Measurements from ENCODE around the gene CIDEA. TPM values are rescaled to one million over a fixed set of nuclear protein-coding genes. Genes with fewer than 3 reads are reported as not detected.
"Not testable (repeated sequence)": the region's sequence is repeated elsewhere in the genome, so short reads cannot be mapped to it uniquely, and the experiment has no call there.

The CIDEA gene
- total RNA-seq, 4 donors from 2014 or later = 17.5 to 72.2 (median 36.4) TPM

- TF ChIP-seq, protein P1, sequence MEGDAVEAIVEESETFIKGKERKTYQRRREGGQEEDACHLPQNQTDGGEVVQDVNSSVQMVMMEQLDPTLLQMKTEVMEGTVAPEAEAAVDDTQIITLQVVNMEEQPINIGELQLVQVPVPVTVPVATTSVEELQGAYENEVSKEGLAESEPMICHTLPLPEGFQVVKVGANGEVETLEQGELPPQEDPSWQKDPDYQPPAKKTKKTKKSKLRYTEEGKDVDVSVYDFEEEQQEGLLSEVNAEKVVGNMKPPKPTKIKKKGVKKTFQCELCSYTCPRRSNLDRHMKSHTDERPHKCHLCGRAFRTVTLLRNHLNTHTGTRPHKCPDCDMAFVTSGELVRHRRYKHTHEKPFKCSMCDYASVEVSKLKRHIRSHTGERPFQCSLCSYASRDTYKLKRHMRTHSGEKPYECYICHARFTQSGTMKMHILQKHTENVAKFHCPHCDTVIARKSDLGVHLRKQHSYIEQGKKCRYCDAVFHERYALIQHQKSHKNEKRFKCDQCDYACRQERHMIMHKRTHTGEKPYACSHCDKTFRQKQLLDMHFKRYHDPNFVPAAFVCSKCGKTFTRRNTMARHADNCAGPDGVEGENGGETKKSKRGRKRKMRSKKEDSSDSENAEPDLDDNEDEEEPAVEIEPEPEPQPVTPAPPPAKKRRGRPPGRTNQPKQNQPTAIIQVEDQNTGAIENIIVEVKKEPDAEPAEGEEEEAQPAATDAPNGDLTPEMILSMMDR (IDR thresholded peaks at IDR 0.05) = peak; percentile 55 to 93
- TF ChIP-seq POLR2A (IDR thresholded peaks at IDR 0.05) = no peak
- no peak for TF ChIP-seq EP300 (IDR thresholded peaks at IDR 0.05)
- WGBS = 59% methylated on average over 16 of the region's 33 CpGs
Observed at GRCh38 chr18:12236934-12237832, 17.0 kb upstream of the CIDEA start.

DNA sequence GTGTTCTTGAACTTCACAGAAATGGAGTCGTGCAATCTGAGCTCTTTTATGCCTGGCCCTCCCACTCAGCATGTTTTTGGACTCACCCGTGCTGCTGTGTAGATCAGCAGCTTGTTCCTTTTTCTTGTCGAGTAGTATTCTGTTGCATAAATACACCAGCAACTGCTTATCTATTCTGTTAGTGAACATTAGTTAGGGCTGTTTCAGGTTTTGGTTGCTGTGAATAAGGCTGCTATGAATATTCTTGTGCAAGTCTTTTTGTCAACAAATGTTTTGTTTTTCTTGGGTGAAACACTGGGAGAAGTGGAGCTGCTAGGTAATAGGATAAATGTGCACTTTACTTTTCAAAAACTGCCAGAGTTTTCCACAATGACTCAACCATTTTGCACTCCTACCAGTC is 15.3 kb upstream of the CIDEA start:
- H3K27ac ChIP-seq = no peak overlapping the region
- H3K36me3 ChIP-seq = no peaks in the 10 kb centered on the region
- WGBS = 48% methylated on average over 3 of the region's 3 CpGs
- peaks cover 11% of the 10 kb centered on the region for H3K27me3 ChIP-seq
- TF ChIP-seq POLR2AphosphoS5 (IDR thresholded peaks at IDR 0.05) (no peak), EP300 (IDR thresholded peaks at IDR 0.05) (no peak), POLR2A (IDR thresholded peaks at IDR 0.05) (no peak)
- TF ChIP-seq, protein P1 (IDR thresholded peaks at IDR 0.05) = no peak
- no peak overlapping the region for H3K4me3 ChIP-seq
- H3K9me3 ChIP-seq = no peaks in the 10 kb centered on the region
- no peak for DNase-seq (ENCODE audit: low spot score in 2 of 2)
- peaks cover 6% of the 10 kb centered on the region for H3K4me1 ChIP-seq

More at GRCh38 chr18:12236934-12237832, 17.0 kb upstream of the CIDEA start:
- Histone ChIP-seq H3K4me1 (peaks cover 6% of the 10 kb centered on the region), H3K27me3 (peaks cover 6% of the 10 kb centered on the region), H3K36me3 (no peaks in the 10 kb centered on the region), H3K9me3 (no peaks in the 10 kb centered on the region), H3K27ac (no peak overlapping the region), H3K4me3 (no peak overlapping the region)
- peak; percentile 85 for DNase-seq (ENCODE audit: low spot score in 2 of 2)

DNA sequence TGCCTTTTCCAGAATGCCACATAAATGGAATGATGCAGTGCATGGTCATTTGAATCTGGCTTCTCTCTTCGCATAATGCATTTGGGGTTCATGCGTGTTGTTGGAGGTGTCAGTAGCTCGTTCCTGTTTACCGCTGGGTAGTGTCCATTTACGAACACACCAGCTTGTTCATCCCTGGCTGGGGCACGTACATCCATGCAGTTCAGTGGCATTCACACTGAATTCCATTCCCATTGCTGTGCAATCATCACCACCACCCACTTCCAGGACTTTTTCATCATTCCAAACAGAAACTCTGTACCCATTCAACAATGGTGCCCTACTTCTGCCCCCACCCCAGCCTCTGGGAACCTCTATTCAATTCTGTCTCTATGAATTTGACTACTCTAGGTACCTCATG is 14.7 kb upstream of the CIDEA start:
- no peaks in the 10 kb centered on the region for H3K36me3 ChIP-seq
- H3K9me3 ChIP-seq = no peaks in the 10 kb centered on the region
- DNase-seq (ENCODE audit: low spot score in 2 of 2) = no peak
- no peak for TF ChIP-seq POLR2AphosphoS5 (IDR thresholded peaks at IDR 0.05)
- no peak overlapping the region for H3K4me3 ChIP-seq
- 84% methylated on average over 6 of the region's 6 CpGs for WGBS
- H3K27me3 ChIP-seq = peaks cover 11% of the 10 kb centered on the region
- peaks cover 6% of the 10 kb centered on the region for H3K4me1 ChIP-seq
- H3K27ac ChIP-seq = no peak overlapping the region

- Histone ChIP-seq H3K27me3 (peaks cover 23% of the 10 kb centered on the region), H3K4me1 (no peaks in the 10 kb centered on the region), H3K4me3 (no peak overlapping the region), H3K9me3 (no peaks in the 10 kb centered on the region), H3K27ac (no peak overlapping the region), H3K36me3 (no peaks in the 10 kb centered on the region)
- DNase-seq (ENCODE audit: low spot score in 2 of 2) = peak in 1 of 2 donors; percentile 47
- 94% methylated on average over 21 of the region's 21 CpGs for WGBS
- TF ChIP-seq POLR2AphosphoS5 (IDR thresholded peaks at IDR 0.05) (no peak), POLR2A (IDR thresholded peaks at IDR 0.05) (no peak), EP300 (IDR thresholded peaks at IDR 0.05) (no peak)
- TF ChIP-seq, protein P1 (IDR thresholded peaks at IDR 0.05) = no peak
Observed at GRCh38 chr18:12242658-12243260, 11.4 kb upstream of the CIDEA start.

- peaks cover 28% of the 10 kb centered on the region for H3K27me3 ChIP-seq
- not testable (repeated sequence) for H3K4me1 ChIP-seq, H3K36me3 ChIP-seq, H3K4me3 ChIP-seq, H3K9me3 ChIP-seq, H3K27ac ChIP-seq
- 92% methylated on average over 19 of the region's 25 CpGs for whole genome bisulfite sequencing
- peak in 1 of 2 donors; percentile 29 for DNase-seq (ENCODE audit: low spot score in 2 of 2)
Observed at GRCh38 chr18:12243272-12243671, 10.9 kb upstream of the CIDEA start.

DNA sequence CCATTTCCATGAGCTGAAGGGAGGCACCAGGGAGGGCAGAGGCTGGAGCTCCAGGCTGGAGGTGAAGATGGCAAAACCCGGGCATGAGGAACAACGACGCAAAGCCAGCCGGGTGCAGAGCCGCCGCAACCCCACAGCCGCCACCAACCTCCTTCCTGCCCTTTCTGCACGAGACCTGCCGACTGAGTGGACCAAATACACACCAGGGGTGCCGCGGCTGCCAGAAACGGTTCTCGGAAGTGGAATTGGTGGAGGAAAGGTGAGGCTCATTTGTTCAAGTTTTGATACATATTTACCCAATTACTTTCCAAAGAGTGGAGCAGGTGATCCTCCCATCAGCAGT is 8.4 kb upstream of the CIDEA start:
- H3K27me3 ChIP-seq = peaks cover 36% of the 10 kb centered on the region
- H3K4me3 ChIP-seq = no peak overlapping the region
- WGBS = 82% methylated on average over 13 of the region's 13 CpGs
- no peak overlapping the region for H3K27ac ChIP-seq
- no peaks in the 10 kb centered on the region for H3K36me3 ChIP-seq
- peak in 1 of 2 donors; percentile 74 for DNase-seq (ENCODE audit: low spot score in 2 of 2)
- TF ChIP-seq POLR2AphosphoS5 (IDR thresholded peaks at IDR 0.05) (no peak), EP300 (IDR thresholded peaks at IDR 0.05) (no peak), POLR2A (IDR thresholded peaks at IDR 0.05) (no peak)
- TF ChIP-seq, protein P1 (IDR thresholded peaks at IDR 0.05) = no peak
- no peaks in the 10 kb centered on the region for H3K9me3 ChIP-seq
- no peaks in the 10 kb centered on the region for H3K4me1 ChIP-seq
